PC-9 (cell line): Measurements from ENCODE around the gene CEP89. TPM values are rescaled to one million over a fixed set of nuclear protein-coding genes. Genes with fewer than 3 reads are reported as not detected.

ENCODE experiments used
- BruUV-seq: library from RNA; stranded (reverse); fragments of 400-500 nt; replicated peaks from 2 replicates; lab custom pipeline; 2021; lab: Mats Ljungman, UMichigan
- CTCF ChIA-PET: fragments of 300-600 bp; sonication (Branson Sonifier 250); formaldehyde crosslinking; loops from one replicate; lab custom pipeline; 2022; ENCODE audit warnings: antibody characterized with exemption; lab: Charles Lee
- POLR2A ChIA-PET: fragments of 300-600 bp; sonication (Branson Sonifier 250); formaldehyde crosslinking; loops from one replicate; lab custom pipeline; 2022; ENCODE audit warnings: antibody characterized with exemption; ENCODE audit not compliant: unreplicated experiment; lab: Charles Lee
- DNase-seq, 2 experiments: peaks; one replicate each; pipeline versions ENCODE4 v3.0.0 to v3.0.0-alpha.2; 2015 to 2022; ENCODE audit warnings: mixed read lengths in 1 of 2
- H2AFZ ChIP-seq: fragments of 200-600 bp; sonication (generic); 2 replicates; pipeline ENCODE4 v1.8.1; 2017; ENCODE audit warnings: antibody characterized with exemption
- H3F3A ChIP-seq: fragments of 200-600 bp; sonication (generic); 2 replicates; pipeline ENCODE4 v1.8.1; 2017; ENCODE audit warnings: antibody characterized with exemption, mild to moderate bottlenecking, low read depth; ENCODE audit not compliant: insufficient read depth
- H3K27ac ChIP-seq: fragments of 200-600 bp; sonication (generic); 2 replicates; pipeline ENCODE4 v1.6.1; 2016; ENCODE audit warnings: mixed run types
- H3K27me3 ChIP-seq: fragments of 200-600 bp; sonication (generic); 2 replicates; pipeline ENCODE4 v1.6.1; 2016; ENCODE audit warnings: low read depth, mixed run types; ENCODE audit not compliant: insufficient read depth
- H3K36me3 ChIP-seq: fragments of 200-600 bp; sonication (generic); 2 replicates; pipeline ENCODE4 v1.6.1; 2016; ENCODE audit warnings: low read depth, mixed run types
- H3K4me1 ChIP-seq: fragments of 200-600 bp; sonication (generic); replicated peaks from 2 replicates; pipeline ENCODE4 v1.6.1; 2016; ENCODE audit warnings: mixed run types; ENCODE audit not compliant: insufficient read depth
- H3K4me2 ChIP-seq: fragments of 200-600 bp; sonication (generic); 2 replicates; pipeline ENCODE4 v1.6.1; 2017; ENCODE audit warnings: mixed run types
- H3K4me3 ChIP-seq: fragments of 200-600 bp; sonication (generic); 2 replicates; pipeline ENCODE4 v1.6.1; 2016; ENCODE audit warnings: mixed run types
- H3K79me2 ChIP-seq: fragments of 200-600 bp; sonication (generic); 2 replicates; pipeline ENCODE4 v1.6.1; 2017; ENCODE audit warnings: low read depth, mixed run types
- H3K9me2 ChIP-seq: fragments of 200-600 bp; sonication (generic); 2 replicates; pipeline ENCODE4 v1.8.1; 2017; ENCODE audit warnings: mild to moderate bottlenecking; ENCODE audit not compliant: insufficient read depth
- H3K9me3 ChIP-seq: fragments of 200-600 bp; sonication (generic); 2 replicates; pipeline ENCODE4 v1.8.1; 2016; ENCODE audit warnings: low read depth; ENCODE audit not compliant: insufficient read depth
- H4K20me1 ChIP-seq: fragments of 200-600 bp; sonication (generic); 2 replicates; pipeline ENCODE4 v1.8.1; 2017; ENCODE audit not compliant: insufficient read depth
- EZH2 ChIP-seq: fragments of 200-600 bp; sonication (generic); IDR thresholded peaks from 2 replicates; pipeline ENCODE4 v1.8.0; 2017; ENCODE audit warnings: antibody characterized with exemption, low read depth
- intact Hi-C: fragments of 100-400 bp; cut with micrococcal nuclease; formaldehyde crosslinking; loops from one replicate; pipeline ENCODE4 v1.10.0; 2022; ENCODE audit not compliant: unreplicated experiment
- total RNA-seq: library from RNA; stranded (reverse); gene quantifications from 2 replicates; pipeline ENCODE4 v1.2.3, GENCODE V29; 2021
- TF ChIP-seq, protein P1 (sequence below): fragments of 200-600 bp; sonication (generic); conservative IDR thresholded peaks from 2 replicates; pipeline ENCODE4 v1.6.1; 2017; ENCODE audit warnings: mixed run types, antibody characterized with exemption, mild to moderate bottlenecking, moderate library complexity

The CEP89 gene
- total RNA-seq, 1 experiment from 2014 or later = 33.6 TPM

DNA sequence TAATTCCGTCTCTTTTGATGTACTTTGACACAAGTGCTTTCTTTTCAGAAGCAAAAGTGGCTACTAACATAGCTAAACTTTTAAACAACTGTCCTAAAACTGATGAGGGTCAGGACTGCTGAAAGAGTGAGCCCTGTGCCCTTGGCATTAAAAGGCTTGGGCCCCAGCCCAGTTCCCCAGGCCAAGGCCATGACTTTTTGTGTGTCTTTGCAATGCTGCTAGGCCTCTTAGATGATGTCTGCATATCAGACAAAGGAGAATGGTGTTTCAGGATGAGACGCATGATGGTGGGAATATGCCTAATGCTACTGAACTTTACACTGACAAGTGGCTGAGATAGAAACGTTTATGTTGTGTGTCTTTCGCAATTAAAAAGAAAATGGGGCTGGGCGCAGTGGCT, 140.1 kb downstream of the CEP89 start:
- no peaks in the 10 kb centered on the region for H3K27me3 ChIP-seq
- H3K9me3 ChIP-seq = no peaks in the 10 kb centered on the region
- no peak overlapping the region for H3K4me2 ChIP-seq
- POLR2A ChIA-PET = no interaction called here
- no peak overlapping the region for H2AFZ ChIP-seq
- H3K4me1 ChIP-seq = 0 out of 2 replicates have a peak, but pooled peaks cover 3% of the 10 kb centered on the region
- BruUV-seq = no TSS peak
- H4K20me1 ChIP-seq = no peaks in the 10 kb centered on the region
- no peak overlapping the region for H3K4me3 ChIP-seq
- no peaks in the 10 kb centered on the region for H3K79me2 ChIP-seq
- no peak for TF ChIP-seq EZH2
- TF ChIP-seq, protein P1, sequence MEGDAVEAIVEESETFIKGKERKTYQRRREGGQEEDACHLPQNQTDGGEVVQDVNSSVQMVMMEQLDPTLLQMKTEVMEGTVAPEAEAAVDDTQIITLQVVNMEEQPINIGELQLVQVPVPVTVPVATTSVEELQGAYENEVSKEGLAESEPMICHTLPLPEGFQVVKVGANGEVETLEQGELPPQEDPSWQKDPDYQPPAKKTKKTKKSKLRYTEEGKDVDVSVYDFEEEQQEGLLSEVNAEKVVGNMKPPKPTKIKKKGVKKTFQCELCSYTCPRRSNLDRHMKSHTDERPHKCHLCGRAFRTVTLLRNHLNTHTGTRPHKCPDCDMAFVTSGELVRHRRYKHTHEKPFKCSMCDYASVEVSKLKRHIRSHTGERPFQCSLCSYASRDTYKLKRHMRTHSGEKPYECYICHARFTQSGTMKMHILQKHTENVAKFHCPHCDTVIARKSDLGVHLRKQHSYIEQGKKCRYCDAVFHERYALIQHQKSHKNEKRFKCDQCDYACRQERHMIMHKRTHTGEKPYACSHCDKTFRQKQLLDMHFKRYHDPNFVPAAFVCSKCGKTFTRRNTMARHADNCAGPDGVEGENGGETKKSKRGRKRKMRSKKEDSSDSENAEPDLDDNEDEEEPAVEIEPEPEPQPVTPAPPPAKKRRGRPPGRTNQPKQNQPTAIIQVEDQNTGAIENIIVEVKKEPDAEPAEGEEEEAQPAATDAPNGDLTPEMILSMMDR = no peak
- intact Hi-C loops = no loop called here
- no peaks in the 10 kb centered on the region for H3K9me2 ChIP-seq
- no peak for DNase-seq
- no peaks in the 10 kb centered on the region for H3F3A ChIP-seq
- no peaks in the 10 kb centered on the region for H3K36me3 ChIP-seq
- H3K27ac ChIP-seq = no peak overlapping the region
- CTCF ChIA-PET = no interaction called here

DNA sequence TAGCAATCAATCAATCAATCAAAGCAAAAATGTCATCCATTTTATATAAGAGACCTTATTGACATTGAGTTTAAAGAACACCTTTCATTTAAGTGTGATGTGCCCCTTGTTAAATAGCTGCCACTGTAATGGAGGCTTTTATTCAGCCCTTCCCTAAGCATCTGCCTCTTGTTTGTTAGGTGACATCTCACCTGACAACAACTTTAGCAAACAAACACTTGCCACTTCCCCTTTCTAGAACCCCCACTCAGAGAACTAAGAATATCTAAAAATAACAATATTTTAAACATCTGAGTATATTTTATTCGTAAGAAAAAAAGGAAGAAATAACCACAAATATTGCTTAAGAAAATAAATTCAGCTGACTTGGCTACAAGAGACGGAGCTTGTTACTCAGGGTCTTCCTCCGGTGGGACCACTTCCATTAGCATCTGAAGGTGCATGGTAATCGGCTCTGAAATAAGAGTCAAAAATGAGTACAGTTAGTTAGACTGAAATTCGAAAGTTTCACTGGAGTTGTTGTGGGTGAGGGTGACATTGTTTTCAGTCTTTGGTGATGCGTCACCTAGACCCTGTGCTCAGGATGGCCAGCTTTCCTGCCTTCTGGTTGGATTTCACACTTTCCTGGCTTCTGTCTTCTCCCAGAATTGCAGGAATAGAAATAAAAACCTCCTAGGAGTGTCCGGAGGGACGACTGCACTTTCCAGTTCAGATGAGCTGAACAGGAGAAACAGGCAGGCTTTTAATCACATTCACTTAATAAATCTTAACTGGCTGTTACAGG, 141.3 kb downstream of the CEP89 start:
- no TSS peak for BruUV-seq
- Histone ChIP-seq H3K4me2 (peak overlapping the region; percentile 19; the same call in 1 of the 2 replicates), H3K79me2 (no peaks in the 10 kb centered on the region), H3F3A (no peaks in the 10 kb centered on the region), H3K9me3 (no peaks in the 10 kb centered on the region), H3K9me2 (no peaks in the 10 kb centered on the region), H3K4me3 (no peak overlapping the region), H3K36me3 (no peaks in the 10 kb centered on the region), H3K4me1 (0 out of 2 replicates have a peak, but pooled peaks cover 3% of the 10 kb centered on the region), H4K20me1 (no peaks in the 10 kb centered on the region), H3K27ac (no peak overlapping the region), H2AFZ (no peak overlapping the region; the same call in 1 of the 2 replicates), H3K27me3 (no peaks in the 10 kb centered on the region)
- TF ChIP-seq EZH2 = no peak
- TF ChIP-seq, protein P1 = no peak
- ChIA-PET CTCF (no interaction called here), POLR2A (no interaction called here)
- peak; percentile 51 to 52 for DNase-seq
- intact Hi-C loops = no loop called here

DNA sequence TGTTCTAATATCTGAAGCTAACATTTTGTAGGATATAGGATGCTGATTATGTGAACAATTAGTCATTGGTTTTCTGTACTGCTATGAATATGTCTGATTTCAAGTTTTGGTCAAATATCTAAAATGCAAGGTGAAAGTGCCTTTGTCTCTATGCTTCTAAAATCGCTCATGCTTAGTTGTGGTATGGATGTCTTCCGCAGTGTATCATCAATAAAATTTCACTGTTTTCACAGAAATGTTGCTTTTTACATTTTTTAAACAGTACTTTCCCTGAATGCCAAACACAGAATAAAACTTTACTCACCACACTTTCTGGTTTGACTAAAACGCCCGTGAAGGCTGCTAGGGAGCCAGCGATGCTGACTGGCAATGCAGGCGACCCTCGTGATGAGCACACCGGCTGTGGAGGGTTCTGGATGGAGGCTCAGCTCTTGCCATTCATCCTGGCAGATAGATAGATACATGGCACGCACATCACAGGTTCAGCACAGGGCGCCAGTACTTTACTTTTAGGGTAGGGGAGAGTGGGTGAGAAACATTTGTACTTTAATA, 142.3 kb downstream of the CEP89 start:
- Histone ChIP-seq H3K4me2 (no peak overlapping the region), H3K4me3 (no peak overlapping the region), H3K36me3 (no peaks in the 10 kb centered on the region), H3K27me3 (no peaks in the 10 kb centered on the region), H2AFZ (no peak overlapping the region), H3K9me3 (no peaks in the 10 kb centered on the region), H4K20me1 (no peaks in the 10 kb centered on the region), H3F3A (no peaks in the 10 kb centered on the region), H3K27ac (no peak overlapping the region), H3K79me2 (no peaks in the 10 kb centered on the region), H3K9me2 (no peaks in the 10 kb centered on the region), H3K4me1 (0 out of 2 replicates have a peak, but pooled peaks cover 3% of the 10 kb centered on the region)
- intact Hi-C loops = no loop called here
- no peak for DNase-seq
- BruUV-seq = no TSS peak
- ChIA-PET CTCF (interaction anchor here (0.7 kb wide), 1 partner anchor 289 kb away, joined by 3 read pairs; no protein-coding TSS in a partner anchor), POLR2A (interaction anchor here (0.7 kb wide), 1 partner anchor 164 kb away, joined by 3 read pairs; no protein-coding TSS in a partner anchor)
- no peak for TF ChIP-seq EZH2
- TF ChIP-seq, protein P1 = no peak
